Left ventricle myocardium inferior (tissue), 1 donor: ENCODE data around the gene GPC6. TPM values are rescaled to one million over a fixed set of nuclear protein-coding genes. Genes with fewer than 3 reads are reported as not detected.

Experiments used
- DNase-seq: peaks from one replicate; pipeline ENCODE4 v3.0.0-alpha.2; 2020
- H3K27ac ChIP-seq: fragments of 200-600 bp; replicated peaks from 2 replicates; pipeline ENCODE4 v1.8.0; 2021
- H3K27me3 ChIP-seq: fragments of 200-600 bp; 2 replicates; pipeline ENCODE4 v1.8.0; 2021; ENCODE audit warnings: low read depth
- H3K36me3 ChIP-seq: fragments of 200-600 bp; 2 replicates; pipeline ENCODE4 v1.8.0; 2021
- H3K4me1 ChIP-seq: fragments of 200-600 bp; 2 replicates; pipeline ENCODE4 v1.8.0; 2021
- H3K4me3 ChIP-seq: fragments of 200-600 bp; 2 replicates; pipeline ENCODE4 v1.8.0; 2021; ENCODE audit warnings: mild to moderate bottlenecking, moderate library complexity
- H3K9me3 ChIP-seq: fragments of 200-600 bp; replicated peaks from 2 replicates; pipeline ENCODE4 v1.8.0; 2021
- intact Hi-C: fragments of 100-400 bp; cut with micrococcal nuclease; formaldehyde crosslinking; loops from one replicate; pipeline ENCODE4 v1.11.0; 2022
- total RNA-seq: library from RNA; stranded (reverse); fragmentation: NEBNext Ultra II Directional; extraction: Animal tissue kit (Norgen Biotek cat#: 25700); gene quantifications from one replicate; pipeline ENCODE4 v1.2.1, GENCODE V29; 2021
- TF ChIP-seq, protein P1 (sequence below): fragments of 200-600 bp; IDR thresholded peaks from 2 replicates; pipeline ENCODE4 v1.8.0; 2021; ENCODE audit warnings: antibody characterized with exemption, mild to moderate bottlenecking, borderline replicate concordance
- donor health status: DM: no; HTN: yes; CAD: no; lungs with severe emphysema.

The GPC6 gene
- total RNA-seq, 1 donor from 2014 or later = 1.8 TPM

DNA sequence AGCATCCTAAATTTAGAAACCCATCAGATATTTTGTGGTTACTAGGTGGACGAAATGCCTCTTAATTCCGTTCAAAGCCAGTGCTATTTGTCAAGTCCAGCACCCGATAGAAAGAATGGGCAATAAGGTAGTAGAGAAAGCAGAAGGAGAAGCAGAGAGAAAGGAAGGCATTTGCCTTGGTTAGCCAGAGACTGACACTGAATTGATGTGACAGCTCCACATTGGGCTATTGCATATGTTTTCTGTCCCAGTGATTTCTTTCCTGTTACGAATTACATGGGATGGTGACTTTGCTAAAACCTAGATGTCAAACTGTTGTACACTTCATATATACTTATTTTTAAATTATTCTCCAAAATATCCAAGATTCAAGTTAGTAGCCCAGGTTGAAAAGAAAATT lies 710.3 kb downstream of the GPC6 start:
- Histone ChIP-seq H3K4me1 (no peaks in the 10 kb centered on the region), H3K27me3 (no peaks in the 10 kb centered on the region), H3K27ac (no peak overlapping the region), H3K9me3 (peaks cover 4% of the 10 kb centered on the region), H3K36me3 (no peaks in the 10 kb centered on the region), H3K4me3 (no peak overlapping the region)
- TF ChIP-seq, protein P1, sequence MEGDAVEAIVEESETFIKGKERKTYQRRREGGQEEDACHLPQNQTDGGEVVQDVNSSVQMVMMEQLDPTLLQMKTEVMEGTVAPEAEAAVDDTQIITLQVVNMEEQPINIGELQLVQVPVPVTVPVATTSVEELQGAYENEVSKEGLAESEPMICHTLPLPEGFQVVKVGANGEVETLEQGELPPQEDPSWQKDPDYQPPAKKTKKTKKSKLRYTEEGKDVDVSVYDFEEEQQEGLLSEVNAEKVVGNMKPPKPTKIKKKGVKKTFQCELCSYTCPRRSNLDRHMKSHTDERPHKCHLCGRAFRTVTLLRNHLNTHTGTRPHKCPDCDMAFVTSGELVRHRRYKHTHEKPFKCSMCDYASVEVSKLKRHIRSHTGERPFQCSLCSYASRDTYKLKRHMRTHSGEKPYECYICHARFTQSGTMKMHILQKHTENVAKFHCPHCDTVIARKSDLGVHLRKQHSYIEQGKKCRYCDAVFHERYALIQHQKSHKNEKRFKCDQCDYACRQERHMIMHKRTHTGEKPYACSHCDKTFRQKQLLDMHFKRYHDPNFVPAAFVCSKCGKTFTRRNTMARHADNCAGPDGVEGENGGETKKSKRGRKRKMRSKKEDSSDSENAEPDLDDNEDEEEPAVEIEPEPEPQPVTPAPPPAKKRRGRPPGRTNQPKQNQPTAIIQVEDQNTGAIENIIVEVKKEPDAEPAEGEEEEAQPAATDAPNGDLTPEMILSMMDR = no peak
- intact Hi-C loops = no loop called here
- no peak for DNase-seq

DNA sequence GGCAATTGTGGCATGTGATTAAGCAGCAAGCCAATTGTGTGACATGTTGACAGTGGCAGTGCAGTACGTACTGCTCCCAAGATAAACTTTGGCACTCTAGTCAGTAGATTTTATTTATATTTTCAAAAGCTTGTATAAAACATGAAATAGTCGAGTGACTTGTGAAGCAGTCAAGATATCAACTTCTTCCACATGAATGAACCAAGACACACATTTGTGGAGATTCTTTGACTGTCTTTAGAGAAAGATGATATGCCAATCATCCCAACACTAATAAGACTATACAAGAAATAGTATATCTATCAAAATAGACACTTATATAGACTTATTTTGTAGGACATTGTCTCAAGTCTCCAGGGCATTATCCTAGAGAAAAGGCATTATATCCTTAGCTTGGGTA lies 714.8 kb downstream of the GPC6 start:
- H3K27ac ChIP-seq = no peak overlapping the region
- H3K36me3 ChIP-seq = no peaks in the 10 kb centered on the region
- H3K9me3 ChIP-seq = no peaks in the 10 kb centered on the region
- H3K4me1 ChIP-seq = no peaks in the 10 kb centered on the region
- H3K27me3 ChIP-seq = no peaks in the 10 kb centered on the region
- TF ChIP-seq, protein P1 = no peak
- intact Hi-C loops = no loop called here
- no peak for DNase-seq
- H3K4me3 ChIP-seq = no peak overlapping the region

- TF ChIP-seq, protein P1 = no peak
- Histone ChIP-seq H3K4me3 (no peak overlapping the region), H3K27ac (no peak overlapping the region), H3K4me1 (no peaks in the 10 kb centered on the region), H3K9me3 (no peaks in the 10 kb centered on the region), H3K27me3 (no peaks in the 10 kb centered on the region), H3K36me3 (no peaks in the 10 kb centered on the region)
- DNase-seq = no peak
- intact Hi-C loops = no loop called here
Measured at GRCh38 chr13:93942016-93942415, 715.4 kb downstream of the GPC6 start.

- TF ChIP-seq, protein P1 = no peak
- no peaks in the 10 kb centered on the region for H3K4me1 ChIP-seq
- no peaks in the 10 kb centered on the region for H3K9me3 ChIP-seq
- H3K27me3 ChIP-seq = no peaks in the 10 kb centered on the region
- intact Hi-C loops = no loop called here
- H3K36me3 ChIP-seq = no peaks in the 10 kb centered on the region
- no peak overlapping the region for H3K4me3 ChIP-seq
- DNase-seq = no peak
- no peak overlapping the region for H3K27ac ChIP-seq
Measured at GRCh38 chr13:93945621-93946020, 719.0 kb downstream of the GPC6 start.

GRCh38 chr13:93946994-93947393 lies 720.4 kb downstream of the GPC6 start:
- Histone ChIP-seq H3K9me3 (no peaks in the 10 kb centered on the region), H3K27me3 (no peaks in the 10 kb centered on the region), H3K27ac (no peak overlapping the region), H3K36me3 (no peaks in the 10 kb centered on the region), H3K4me3 (no peak overlapping the region), H3K4me1 (no peaks in the 10 kb centered on the region)
- intact Hi-C loops = no loop called here
- no peak for DNase-seq
- TF ChIP-seq, protein P1 = no peak

- Histone ChIP-seq H3K4me3 (no peak overlapping the region), H3K27me3 (no peaks in the 10 kb centered on the region), H3K9me3 (no peaks in the 10 kb centered on the region), H3K27ac (no peak overlapping the region), H3K4me1 (no peaks in the 10 kb centered on the region), H3K36me3 (no peaks in the 10 kb centered on the region)
- no peak for DNase-seq
- TF ChIP-seq, protein P1 = no peak
- intact Hi-C loops = no loop called here
Measured at GRCh38 chr13:93947651-93948050, 721.0 kb downstream of the GPC6 start.
